OCI-LY1 (cell line): ENCODE data around the gene IRS1.

Source experiments
- CTCF ChIP-seq: fragments of 200-600 bp; sonication (generic), shearing (Covaris generic); IDR thresholded peaks from 2 replicates; pipeline ENCODE4 v1.5.1; 2017; ENCODE audit warnings: mild to moderate bottlenecking, antibody characterized with exemption, low read length, moderate library complexity, mixed read lengths
- EZH2 ChIP-seq: fragments of 200-600 bp; sonication (generic), shearing (Covaris generic); IDR thresholded peaks from 2 replicates; pipeline ENCODE4 v1.8.0; 2017; ENCODE audit warnings: borderline replicate concordance, mixed run types, mild to moderate bottlenecking, antibody characterized with exemption, low read length, moderate library complexity, mixed read lengths

- TF ChIP-seq CTCF (no peak), EZH2 (no peak)
Measured at GRCh38 chr2:226800941-226801784, 1.5 kb upstream of the IRS1 start.
